H1 (cell line): ENCODE results near the gene ARHGAP15. TPM values are rescaled to one million over a fixed set of nuclear protein-coding genes. Genes with fewer than 3 reads are reported as not detected.

Experiments
- CTCF ChIA-PET: fragments of 300-600 bp; sonication (Branson Sonifier 250); formaldehyde crosslinking; loops from one replicate; lab custom pipeline; 2021; ENCODE audit not compliant: partially characterized antibody; lab: Charles Lee
- POLR2A ChIA-PET: fragments of 300-600 bp; sonication (Branson Sonifier 250); formaldehyde crosslinking; loops from one replicate; lab custom pipeline; 2021; ENCODE audit warnings: inconsistent platforms; ENCODE audit not compliant: partially characterized antibody; lab: Charles Lee
- DNase-seq, 2 experiments: peaks; one replicate each; pipeline versions ENCODE4 v3.0.0 to v3.0.0-alpha.2; 2010 to 2022; ENCODE audit warnings: low spot score in 2 of 2, low read depth in 1 of 2, mixed read lengths in 1 of 2
- FAIRE-seq: peaks from 2 replicates; lab custom pipeline; 2011; peaks lifted over from hg19 to GRCh38; lab: Jason Lieb, UNC
- H2AFZ ChIP-seq: 2 replicates; pipeline ENCODE4 v1.8.1; 2012; ENCODE audit warnings: low read length, inconsistent platforms
- H2AK5ac ChIP-seq: 2 replicates; pipeline ENCODE4 v1.6.1; 2013; ENCODE audit warnings: low read depth, low read length
- H2BK120ac ChIP-seq: replicated peaks from 2 replicates; pipeline ENCODE3; 2013; ENCODE audit warnings: low read depth, low read length, inconsistent platforms
- H2BK12ac ChIP-seq: 2 replicates; pipeline ENCODE4 v1.6.1; 2013; ENCODE audit warnings: low read depth, low read length
- H2BK15ac ChIP-seq: 2 replicates; pipeline ENCODE4 v1.6.1; 2013; ENCODE audit warnings: low read length
- H2BK20ac ChIP-seq: 2 replicates; pipeline ENCODE4 v1.6.1; 2013; ENCODE audit warnings: low read length
- H2BK5ac ChIP-seq: 2 replicates; pipeline ENCODE4 v1.6.1; 2013; ENCODE audit warnings: low read depth, low read length
- H3K14ac ChIP-seq: 2 replicates; pipeline ENCODE4 v1.6.1; 2013; ENCODE audit warnings: inconsistent platforms; ENCODE audit not compliant: insufficient read length
- H3K18ac ChIP-seq: 2 replicates; pipeline ENCODE4 v1.6.1; 2013; ENCODE audit warnings: low read length; ENCODE audit errors: extremely low read depth
- H3K23ac ChIP-seq: 2 replicates; pipeline ENCODE4 v1.6.1; 2013; ENCODE audit warnings: inconsistent platforms; ENCODE audit not compliant: insufficient read length
- H3K23me2 ChIP-seq: 2 replicates; pipeline ENCODE4 v1.6.1; 2013; ENCODE audit warnings: low read depth, low read length
- H3K27ac ChIP-seq: 2 replicates; pipeline ENCODE4 v1.6.1; 2011; ENCODE audit warnings: low read depth, low read length, inconsistent platforms
- H3K27me3 ChIP-seq, 4 experiments: replicated peaks in 1 of 4; 1 replicate in 1 of 4; 2 replicates in 3 of 4; pipeline versions ENCODE4 v1.6.1 to v1.8.1; 2011 to 2013; ENCODE audit warnings: low read length in 3 of 4, mild to moderate bottlenecking in 3 of 4, inconsistent platforms in 2 of 4, mixed read lengths in 2 of 4, moderate library complexity in 1 of 4; ENCODE audit not compliant: control insufficient read depth in 3 of 4, insufficient read depth in 3 of 4; ENCODE audit errors: extremely low read depth in 1 of 4
- H3K36me3 ChIP-seq, 4 experiments: 2 replicates each; pipeline versions ENCODE4 v1.6.1 to v1.8.1; 2011 to 2013; ENCODE audit warnings: mild to moderate bottlenecking in 4 of 4, low read length in 3 of 4, moderate library complexity in 2 of 4, control low read depth in 1 of 4, inconsistent platforms in 1 of 4; ENCODE audit not compliant: insufficient read depth in 4 of 4, control insufficient read depth in 2 of 4
- H3K4ac ChIP-seq: replicated peaks from 2 replicates; pipeline ENCODE3; 2013; ENCODE audit warnings: low read length, low read depth, mixed read lengths, inconsistent platforms; ENCODE audit not compliant: insufficient read length
- H3K4me1 ChIP-seq, 4 experiments: replicated peaks in 1 of 4; 1 replicate in 1 of 4; 2 replicates in 3 of 4; pipeline versions ENCODE4 v1.6.1 to v1.8.1; 2011 to 2013; ENCODE audit warnings: low read length in 3 of 4, inconsistent platforms in 2 of 4, mixed read lengths in 1 of 4; ENCODE audit not compliant: insufficient read depth in 4 of 4, control insufficient read depth in 3 of 4
- H3K4me2 ChIP-seq, 2 experiments: 2 replicates each; pipeline versions ENCODE4 v1.6.1 to v1.8.1; 2011 to 2013; ENCODE audit warnings: low read depth in 2 of 2, low read length in 2 of 2, control low read depth in 1 of 2, inconsistent platforms in 1 of 2, mild to moderate bottlenecking in 1 of 2; ENCODE audit not compliant: insufficient read depth in 1 of 2
- H3K4me3 ChIP-seq, 4 experiments: fragments of 200-600, 300-600 bp in 1 of 4; sonication (generic), shearing (Covaris generic), sonication (Bioruptor Twin) in 1 of 4; 2 replicates each; pipeline versions ENCODE4 v1.5.1 to v1.8.1; 2011 to 2016; ENCODE audit warnings: low read length in 4 of 4, low read depth in 3 of 4, control low read depth in 2 of 4, inconsistent platforms in 2 of 4, mild to moderate bottlenecking in 2 of 4, mixed read lengths in 1 of 4, moderate library complexity in 1 of 4; ENCODE audit not compliant: insufficient read depth in 2 of 4; ENCODE audit errors: extremely low read depth in 1 of 4
- H3K56ac ChIP-seq: replicated peaks from 2 replicates; pipeline ENCODE3; 2013; ENCODE audit warnings: low read depth, mild to moderate bottlenecking, mixed read lengths, low read length, inconsistent platforms; ENCODE audit not compliant: insufficient read length
- H3K79me1 ChIP-seq: 2 replicates; pipeline ENCODE4 v1.6.1; 2013; ENCODE audit warnings: low read depth, low read length, control low read depth
- H3K79me2 ChIP-seq, 2 experiments: 2 replicates each; pipeline versions ENCODE4 v1.6.1 to v1.8.1; 2012 to 2013; ENCODE audit warnings: low read length in 2 of 2, mild to moderate bottlenecking in 2 of 2, inconsistent platforms in 1 of 2; ENCODE audit not compliant: insufficient read depth in 2 of 2, control insufficient read depth in 1 of 2
- H3K9ac ChIP-seq, 4 experiments: replicated peaks in 1 of 4; 1 replicate in 1 of 4; 2 replicates in 3 of 4; pipeline versions ENCODE4 v1.6.1 to v1.8.1; 2011 to 2013; ENCODE audit warnings: low read depth in 3 of 4, low read length in 3 of 4, control low read depth in 2 of 4, mild to moderate bottlenecking in 2 of 4, moderate library complexity in 2 of 4, inconsistent platforms in 1 of 4; ENCODE audit errors: extremely low read depth in 1 of 4
- H3K9me3 ChIP-seq, 2 experiments: 2 replicates each; pipeline versions ENCODE4 v1.6.1 to v1.8.1; 2012 to 2013; ENCODE audit warnings: mild to moderate bottlenecking in 2 of 2, moderate library complexity in 2 of 2, control low read depth in 1 of 2, inconsistent platforms in 1 of 2, low read depth in 1 of 2, low read length in 1 of 2, mixed read lengths in 1 of 2; ENCODE audit not compliant: insufficient read depth in 2 of 2
- H4K20me1 ChIP-seq, 2 experiments: replicated peaks in 1 of 2; 2 replicates each; pipeline versions ENCODE3 to v1.8.1; 2011 to 2013; ENCODE audit warnings: inconsistent platforms in 2 of 2, low read length in 2 of 2, mild to moderate bottlenecking in 1 of 2; ENCODE audit not compliant: insufficient read depth in 2 of 2, control insufficient read depth in 1 of 2
- H4K5ac ChIP-seq: 2 replicates; pipeline ENCODE4 v1.6.1; 2013; ENCODE audit warnings: low read length, low read depth, mixed read lengths, inconsistent platforms; ENCODE audit not compliant: insufficient read length
- H4K8ac ChIP-seq: 2 replicates; pipeline ENCODE4 v1.8.0; 2013; ENCODE audit warnings: mild to moderate bottlenecking, moderate library complexity, low read length, inconsistent platforms; ENCODE audit not compliant: insufficient read depth; ENCODE audit errors: extremely low read depth
- H4K91ac ChIP-seq: replicated peaks from 2 replicates; pipeline ENCODE3; 2013; ENCODE audit warnings: low read length, mixed read lengths, inconsistent platforms; ENCODE audit not compliant: insufficient read length
- GTF2F1 ChIP-seq: IDR thresholded peaks from 2 replicates; pipeline ENCODE4 v1.6.1; 2012; ENCODE audit warnings: low read depth, low read length, improper control_type of control experiment, borderline replicate concordance
- WGBS, 2 experiments: shearing (Covaris generic) in 1 of 2; methylation state at CpG; one replicate each; pipeline versions ENCODE4 v1.1.6 to v1.1.7; 2013 to 2015; ENCODE audit warnings: low lambda C conversion rate in 2 of 2, mixed read lengths in 2 of 2, inconsistent platforms in 1 of 2, low coverage in 1 of 2, missing lambda C conversion rate in 1 of 2; ENCODE audit not compliant: insufficient replicate concordance in 2 of 2, insufficient coverage in 1 of 2, insufficient read length in 1 of 2; ENCODE audit errors: extremely low coverage in 1 of 2, missing lambda C conversion rate in 1 of 2; 5-methylcytosine and 5-hydroxymethylcytosine counted together
- polyA plus RNA-seq, 7 experiments: library from polyadenylated mRNA; depleted of rRNA in 3 of 7; stranded (reverse) in 5 of 7; unstranded in 2 of 7; fragments of >200 nt in 5 of 7; fragments of 200-250 nt in 2 of 7; gene quantifications; 1 replicate in 5 of 7; 2 replicates in 1 of 7; 4 replicates in 1 of 7; pipeline versions ENCODE4 v1.2.1 to v1.2.3, GENCODE V29; 2011 to 2013; ENCODE audit warnings: missing spikeins in 2 of 7, mixed read lengths in 2 of 7
- total RNA-seq: library from RNA; stranded (reverse); fragmentation: NEBNext Ultra II Directional; extraction: Animal tissue kit (Norgen Biotek cat#: 25700); gene quantifications from 2 replicates; pipeline ENCODE4 v1.2.1, GENCODE V29; 2021
- TF ChIP-seq, protein P1 (sequence below): IDR thresholded peaks from 2 replicates; pipeline ENCODE4 v1.6.1; 2011; ENCODE audit warnings: low read length, improper control_type of control experiment
- TF ChIP-seq, protein P2 (sequence below): IDR thresholded peaks from 2 replicates; pipeline ENCODE4 v1.6.1; 2012; ENCODE audit warnings: inconsistent platforms
- TF ChIP-seq, protein P3 (sequence below), 3 experiments: IDR thresholded peaks; 1 replicate in 2 of 3; 2 replicates in 1 of 3; pipeline versions ENCODE4 v1.5.1 to v1.6.1; 2011; ENCODE audit warnings: low read length in 3 of 3, mild to moderate bottlenecking in 3 of 3, inconsistent platforms in 2 of 3, low read depth in 1 of 3, moderate library complexity in 1 of 3; ENCODE audit not compliant: insufficient read depth in 1 of 3; ENCODE audit errors: control extremely low read depth in 1 of 3

Gene ARHGAP15
- total and polyA plus RNA-seq, 2 of the 8 experiments (the other 6 are each of a cell fraction or from before 2014, with no cell fraction given): not detected

DNA sequence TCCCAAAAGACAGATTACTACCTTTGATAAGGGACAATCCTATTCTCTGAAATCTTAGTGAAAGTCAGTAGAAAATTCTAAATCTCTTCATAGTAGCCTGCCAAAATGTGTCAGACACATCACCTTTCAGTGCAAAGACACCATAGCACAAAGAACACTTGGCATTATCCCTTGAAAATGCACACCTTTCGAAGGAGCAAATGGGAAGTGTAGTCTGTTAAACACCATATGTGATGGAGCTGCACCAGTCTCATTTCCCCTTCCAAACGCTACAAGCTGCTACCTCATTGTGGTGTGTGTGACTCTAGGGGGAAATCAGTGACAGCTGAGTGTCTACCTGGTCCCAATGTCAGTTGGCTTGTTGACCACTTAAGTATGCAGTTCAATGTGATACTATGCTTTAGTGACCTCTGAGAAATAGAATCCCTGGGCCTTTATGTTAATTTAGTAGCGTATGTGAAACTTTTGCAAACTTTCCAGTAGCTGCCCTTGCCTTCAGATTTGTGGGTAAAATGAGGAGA lies 551.7 kb downstream of the ARHGAP15 start:
- Histone ChIP-seq H2BK120ac (no peak overlapping the region), H2AFZ (no peak overlapping the region), H3K9ac (no peak overlapping the region), H3K27me3 (no peaks in the 10 kb centered on the region), H3K56ac (no peak overlapping the region), H3K14ac (no peak overlapping the region), H2BK5ac (no peak overlapping the region), H3K9me3 (no peaks in the 10 kb centered on the region), H3K23me2 (no peaks in the 10 kb centered on the region; the same call in 1 of the 2 replicates), H3K79me2 (no peaks in the 10 kb centered on the region), H3K36me3 (no peaks in the 10 kb centered on the region), H3K4me3 (no peak overlapping the region), H3K79me1 (no peaks in the 10 kb centered on the region), H4K5ac (no peak overlapping the region), H4K91ac (no peak overlapping the region), H4K8ac (no peak overlapping the region), H2BK12ac (no peak overlapping the region), H4K20me1 (no peaks in the 10 kb centered on the region), H2BK15ac (no peak overlapping the region), H2AK5ac (no peak overlapping the region), H3K4me1 (no peaks in the 10 kb centered on the region), H3K4ac (no peak overlapping the region), H3K23ac (no peak overlapping the region), H3K4me2 (no peak overlapping the region), H2BK20ac (no peak overlapping the region), H3K18ac (no peak overlapping the region), H3K27ac (no peak overlapping the region)
- DNase-seq (no peak), FAIRE-seq (no peak)
- ChIA-PET CTCF (interaction anchor here (2.0 kb wide), 1 partner anchor 9 kb away, joined by 12 read pairs; no protein-coding TSS in a partner anchor), POLR2A (no interaction called here)
- 89% methylated on average over 3 of the region's 3 CpGs; no CpG with 5 or more reads in 1 of the 2 experiments for WGBS, 2 experiments
- TF ChIP-seq GTF2F1: no peak
- TF ChIP-seq, protein P1, sequence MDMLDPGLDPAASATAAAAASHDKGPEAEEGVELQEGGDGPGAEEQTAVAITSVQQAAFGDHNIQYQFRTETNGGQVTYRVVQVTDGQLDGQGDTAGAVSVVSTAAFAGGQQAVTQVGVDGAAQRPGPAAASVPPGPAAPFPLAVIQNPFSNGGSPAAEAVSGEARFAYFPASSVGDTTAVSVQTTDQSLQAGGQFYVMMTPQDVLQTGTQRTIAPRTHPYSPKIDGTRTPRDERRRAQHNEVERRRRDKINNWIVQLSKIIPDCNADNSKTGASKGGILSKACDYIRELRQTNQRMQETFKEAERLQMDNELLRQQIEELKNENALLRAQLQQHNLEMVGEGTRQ: no peak
- TF ChIP-seq, protein P2, sequence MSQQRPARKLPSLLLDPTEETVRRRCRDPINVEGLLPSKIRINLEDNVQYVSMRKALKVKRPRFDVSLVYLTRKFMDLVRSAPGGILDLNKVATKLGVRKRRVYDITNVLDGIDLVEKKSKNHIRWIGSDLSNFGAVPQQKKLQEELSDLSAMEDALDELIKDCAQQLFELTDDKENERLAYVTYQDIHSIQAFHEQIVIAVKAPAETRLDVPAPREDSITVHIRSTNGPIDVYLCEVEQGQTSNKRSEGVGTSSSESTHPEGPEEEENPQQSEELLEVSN: no peak
- TF ChIP-seq, protein P3, sequence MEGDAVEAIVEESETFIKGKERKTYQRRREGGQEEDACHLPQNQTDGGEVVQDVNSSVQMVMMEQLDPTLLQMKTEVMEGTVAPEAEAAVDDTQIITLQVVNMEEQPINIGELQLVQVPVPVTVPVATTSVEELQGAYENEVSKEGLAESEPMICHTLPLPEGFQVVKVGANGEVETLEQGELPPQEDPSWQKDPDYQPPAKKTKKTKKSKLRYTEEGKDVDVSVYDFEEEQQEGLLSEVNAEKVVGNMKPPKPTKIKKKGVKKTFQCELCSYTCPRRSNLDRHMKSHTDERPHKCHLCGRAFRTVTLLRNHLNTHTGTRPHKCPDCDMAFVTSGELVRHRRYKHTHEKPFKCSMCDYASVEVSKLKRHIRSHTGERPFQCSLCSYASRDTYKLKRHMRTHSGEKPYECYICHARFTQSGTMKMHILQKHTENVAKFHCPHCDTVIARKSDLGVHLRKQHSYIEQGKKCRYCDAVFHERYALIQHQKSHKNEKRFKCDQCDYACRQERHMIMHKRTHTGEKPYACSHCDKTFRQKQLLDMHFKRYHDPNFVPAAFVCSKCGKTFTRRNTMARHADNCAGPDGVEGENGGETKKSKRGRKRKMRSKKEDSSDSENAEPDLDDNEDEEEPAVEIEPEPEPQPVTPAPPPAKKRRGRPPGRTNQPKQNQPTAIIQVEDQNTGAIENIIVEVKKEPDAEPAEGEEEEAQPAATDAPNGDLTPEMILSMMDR (IDR thresholded peaks at IDR 0.05; ENCODE audit: control extremely low read depth in 1 of 3, insufficient read depth in 1 of 3, low read depth in 1 of 3, low read length in 3 of 3): no peak
